Panc1 (cell line): ENCODE results near the gene MYF5.

Source experiments
- CTCF ChIP-seq: fragments of 450-650 bp; IDR thresholded peaks from 2 replicates; pipeline ENCODE4 v1.5.1; 2017; ENCODE audit warnings: mild to moderate bottlenecking
- POLR2AphosphoS5 ChIP-seq: IDR thresholded peaks from 2 replicates; pipeline ENCODE4 v1.6.1; 2012; ENCODE audit warnings: mild to moderate bottlenecking, low read depth, low read length, moderate library complexity
- SIN3A ChIP-seq: IDR thresholded peaks from 2 replicates; pipeline ENCODE4 v1.6.1; 2012; ENCODE audit warnings: low read depth, mild to moderate bottlenecking, low read length, moderate library complexity, borderline replicate concordance; ENCODE audit not compliant: insufficient read depth

GRCh38 chr12:80721326-80721725 is 4.6 kb downstream of the MYF5 start:
- no peak for TF ChIP-seq CTCF
- TF ChIP-seq SIN3A, result no peak
- TF ChIP-seq POLR2AphosphoS5, result no peak
